Heart right ventricle (tissue), 16 donors: Measurements from ENCODE around the gene UBE2E1. TPM values are rescaled to one million over a fixed set of nuclear protein-coding genes. Genes with fewer than 3 reads are reported as not detected.
"Not testable (repeated sequence)": the region's sequence is repeated elsewhere in the genome, so short reads cannot be mapped to it uniquely, and the experiment has no call there.

Experiments used
- ATAC-seq, 8 donors: fragments of 200-7000 bp; cut with Tn5 transposase; one replicate each; pipeline ENCODE4 v1.9.1; 2020; ENCODE audit warnings: mild to moderate bottlenecking in 8 of 8, moderate library complexity in 8 of 8, moderate number of reproducible peaks in 1 of 8
- DNase-seq, 2 donors: peaks; one replicate each; pipeline ENCODE4 v3.0.0-alpha.2; 2020
- H3K27ac ChIP-seq, 10 donors: fragments of 200-600 bp; sonication (generic) in 2 of 10; one replicate each; pipeline versions ENCODE4 v1.5.0 to v1.8.0; 2020 to 2022; ENCODE audit warnings: mild to moderate bottlenecking in 3 of 10
- H3K27me3 ChIP-seq, 7 donors: fragments of 200-600 bp; one replicate each; pipeline ENCODE4 v1.8.0; 2021 to 2022; ENCODE audit warnings: mild to moderate bottlenecking in 2 of 7
- H3K36me3 ChIP-seq, 9 donors: fragments of 200-600 bp; sonication (generic) in 1 of 9; one replicate each; pipeline versions ENCODE4 v1.5.0 to v1.8.0; 2020 to 2022; ENCODE audit warnings: mild to moderate bottlenecking in 2 of 9
- H3K4me1 ChIP-seq, 9 donors: fragments of 200-600 bp; sonication (generic) in 1 of 9; one replicate each; pipeline versions ENCODE4 v1.5.0 to v1.8.0; 2020 to 2022; ENCODE audit warnings: mild to moderate bottlenecking in 4 of 9
- H3K4me3 ChIP-seq, 10 donors: fragments of 200-600 bp; sonication (generic) in 2 of 10; one replicate each; pipeline versions ENCODE4 v1.5.0 to v1.8.0; 2020 to 2022; ENCODE audit warnings: mild to moderate bottlenecking in 7 of 10, moderate library complexity in 2 of 10
- H3K9me3 ChIP-seq, 11 donors: fragments of 200-600 bp in 10 of 11; sonication (generic) in 2 of 11; one replicate each; pipeline versions ENCODE4 v1.5.0 to v1.8.0; 2013 to 2022; ENCODE audit warnings: mild to moderate bottlenecking in 2 of 11, control low read depth in 1 of 11, moderate library complexity in 1 of 11
- CTCF ChIP-seq, 9 donors: fragments of 200-600 bp; sonication (generic) in 2 of 9; IDR thresholded peaks; one replicate each; pipeline versions ENCODE4 v1.5.0 to v1.8.0; 2021 to 2022; ENCODE audit warnings: antibody characterized with exemption in 9 of 9, mild to moderate bottlenecking in 5 of 9, moderate library complexity in 1 of 9
- WGBS, 2 donors: extraction: QIAGEN DNeasy Blood & Tissue Kit; methylation state at CpG; one replicate each; pipeline ENCODE4 v1.1.7; 2013; ENCODE audit warnings: inconsistent platforms in 1 of 2; 5-methylcytosine and 5-hydroxymethylcytosine counted together
- intact Hi-C, 10 donors: fragments of 100-400 bp; cut with DNase I; formaldehyde crosslinking; loops; one replicate each; pipeline versions ENCODE4 v1.11.1 to v1.14.2; 2022
- polyA plus RNA-seq, 2 donors: library from polyadenylated mRNA; stranded (reverse); fragments of 200-250 nt; gene quantifications; one replicate each; pipeline ENCODE4 v1.2.3, GENCODE V29; 2013
- total RNA-seq, 10 donors: library from RNA; stranded (reverse); fragmentation: NEBNext Ultra II Directional in 3 of 10; extraction: Animal tissue kit (Norgen Biotek cat#: 25700) in 3 of 10; gene quantifications; one replicate each; pipeline versions ENCODE4 v1.2.1 to v1.2.4, GENCODE V29; 2021 to 2023
- donor health status: Arrhythmogenic right ventricular cardiomyopathy.
- donor health status: ischemic (EF 13 %, LVEDD 7.1; RV severe dilation, severe dysfunction).
- donor health status: healthy with polysubstance abuse.
- donor health status: DM: no; HTN: yes; CAD: no.
- donor health status: DM: no; HTN: no; CAD: no.
- donor health status: ischemic (EF 25% LVEDD 6.9; RV normal size, moderate dysfunction).
- donor health status: ischemic (EF 25% LVEDD 5.7; RV mildly dilated, moderate dysfunction).
- donor health status: healthy.
- donor health status: DM: yes; HTN: yes; CAD: no.
- donor health status: Ischemic cardiomyopathy.
- donor health status: ischemic (EF 35%, LVEDD 5.7; RV mildly dilated, moderate dysfunction).
- donor health status: nonischemic (EF 11% LVEDD 7.7; RV severe dilation, severe dysfunction).
- donor health status: DM: yes; HTN: yes; CAD: no.
- donor health status: PGD.
- donor health status: ischemic (EF 29% LVEDD 5.4; RV normal size, mild dysfunction).
- donor health status: nonischemic (EF 23%, LVEDD 6.1; RV moderate dilation, normal function).

The UBE2E1 gene
- total and polyA plus RNA-seq, 12 donors = 45.2 to 88.8 (median 64.5) TPM

- Histone ChIP-seq H3K27ac (no peak overlapping the region), H3K36me3 (peaks cover 0 to 42% (median 13%) of the 10 kb centered on the region in 9 donors), H3K4me3 (no peak overlapping the region), H3K4me1 (peaks cover 0 to 19% (median 14%) of the 10 kb centered on the region in 9 donors), H3K27me3 (no peaks in the 10 kb centered on the region), H3K9me3 (no peaks in the 10 kb centered on the region)
- ATAC-seq = no peak
- no peak for TF ChIP-seq CTCF (IDR thresholded peaks at IDR 0.05)
- intact Hi-C loops = no loop called here
- 95 to 96% methylated on average over 2 of the region's 2 CpGs for WGBS, 2 donors
- DNase-seq = no peak
These were observed 105.6 kb downstream of the UBE2E1 start for GRCh38 chr3:23911397-23911796.

GRCh38 chr3:23912335-23912734 lies 106.6 kb downstream of the UBE2E1 start:
- 90 to 93% methylated on average over 3 of the region's 3 CpGs for WGBS, 2 donors
- H3K4me3 ChIP-seq, H3K27ac ChIP-seq, intact Hi-C loops, H3K9me3 ChIP-seq, ATAC-seq, H3K27me3 ChIP-seq, DNase-seq: not testable (repeated sequence)
- Histone ChIP-seq H3K36me3 (peaks cover 0 to 36% (median 13%) of the 10 kb centered on the region in 9 donors), H3K4me1 (peaks cover 0 to 20% (median 14%) of the 10 kb centered on the region in 9 donors)

GRCh38 chr3:23913182-23913581 lies 107.4 kb downstream of the UBE2E1 start:
- Histone ChIP-seq H3K36me3 (peaks cover 0 to 33% (median 16%) of the 10 kb centered on the region in 9 donors), H3K27me3 (no peaks in the 10 kb centered on the region), H3K9me3 (no peaks in the 10 kb centered on the region), H3K4me3 (no peak overlapping the region), H3K27ac (no peak overlapping the region), H3K4me1 (peaks cover under 1 to 24% (median 17%) of the 10 kb centered on the region in 9 donors)
- 88 to 95% methylated on average over 1 of the region's 1 CpG for WGBS, 2 donors
- intact Hi-C loops = no loop called here
- DNase-seq (no peak), ATAC-seq (no peak)
- no peak for TF ChIP-seq CTCF (IDR thresholded peaks at IDR 0.05)

- 75 to 86% methylated on average over 3 of the region's 3 CpGs for WGBS, 2 donors
- no peak for TF ChIP-seq CTCF (IDR thresholded peaks at IDR 0.05)
These were observed 108.4 kb downstream of the UBE2E1 start for GRCh38 chr3:23913873-23914743.

More at GRCh38 chr3:23913873-23914743, 108.4 kb downstream of the UBE2E1 start:
- H3K36me3 ChIP-seq = peaks cover 0 to 35% (median 23%) of the 10 kb centered on the region in 9 donors
- H3K27ac ChIP-seq = no peak overlapping the region
- H3K9me3 ChIP-seq = no peaks in the 10 kb centered on the region
- no peaks in the 10 kb centered on the region for H3K27me3 ChIP-seq
- DNase-seq = no peak
- peaks cover 2 to 33% (median 25%) of the 10 kb centered on the region in 9 donors for H3K4me1 ChIP-seq
- intact Hi-C loops = no loop called here
- no peak overlapping the region for H3K4me3 ChIP-seq
- ATAC-seq = no peak
